CD4-positive, alpha-beta T cell treated with Interleukin-10 for 1 hour (primary cell): ENCODE measurements around the gene PRPF38B.
"Not testable (repeated sequence)": the region's sequence is repeated elsewhere in the genome, so short reads cannot be mapped to it uniquely, and the experiment has no call there.

Experiments
- DNase-seq: peaks from one replicate; pipeline ENCODE4 v3.0.0-alpha.2; 2020

Gene PRPF38B, protein sequence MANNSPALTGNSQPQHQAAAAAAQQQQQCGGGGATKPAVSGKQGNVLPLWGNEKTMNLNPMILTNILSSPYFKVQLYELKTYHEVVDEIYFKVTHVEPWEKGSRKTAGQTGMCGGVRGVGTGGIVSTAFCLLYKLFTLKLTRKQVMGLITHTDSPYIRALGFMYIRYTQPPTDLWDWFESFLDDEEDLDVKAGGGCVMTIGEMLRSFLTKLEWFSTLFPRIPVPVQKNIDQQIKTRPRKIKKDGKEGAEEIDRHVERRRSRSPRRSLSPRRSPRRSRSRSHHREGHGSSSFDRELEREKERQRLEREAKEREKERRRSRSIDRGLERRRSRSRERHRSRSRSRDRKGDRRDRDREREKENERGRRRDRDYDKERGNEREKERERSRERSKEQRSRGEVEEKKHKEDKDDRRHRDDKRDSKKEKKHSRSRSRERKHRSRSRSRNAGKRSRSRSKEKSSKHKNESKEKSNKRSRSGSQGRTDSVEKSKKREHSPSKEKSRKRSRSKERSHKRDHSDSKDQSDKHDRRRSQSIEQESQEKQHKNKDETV

DNA sequence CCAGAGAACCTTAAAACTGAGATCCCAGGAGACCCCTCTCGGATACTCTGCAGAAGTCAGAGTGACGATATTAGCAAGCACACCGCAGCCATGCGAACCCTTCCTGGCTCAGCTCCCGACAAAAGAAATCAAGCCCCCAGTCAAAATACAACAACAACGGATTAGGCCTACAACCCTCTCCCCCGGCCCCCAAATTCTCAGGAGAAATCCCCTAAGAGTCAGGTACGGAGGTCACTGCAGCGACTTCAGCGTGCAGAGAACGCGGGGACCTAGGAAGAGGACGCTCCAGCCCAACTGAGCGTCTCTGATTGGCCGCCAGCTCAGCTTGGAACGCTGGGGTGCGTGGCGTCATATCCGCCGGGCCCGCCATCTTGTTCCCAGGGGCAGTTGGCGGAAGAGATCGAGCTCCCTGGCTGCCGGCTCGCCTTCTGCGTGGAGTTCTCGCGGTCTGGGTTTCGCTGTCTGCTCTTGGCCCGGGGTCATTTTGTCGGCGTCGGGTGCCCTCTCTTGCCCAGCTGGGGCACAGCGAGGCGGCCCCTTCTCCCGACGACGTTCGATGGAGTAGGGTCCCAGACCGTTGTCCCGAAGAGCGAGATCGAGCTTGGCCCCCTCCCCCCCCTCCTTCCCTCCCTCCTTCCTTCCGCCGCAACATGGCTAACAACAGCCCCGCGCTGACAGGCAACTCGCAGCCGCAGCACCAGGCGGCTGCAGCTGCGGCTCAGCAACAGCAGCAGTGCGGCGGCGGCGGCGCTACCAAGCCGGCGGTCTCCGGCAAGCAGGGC, at the start of gene PRPF38B:
Gene PRPF38B (plus strand): TSS at position 369 of the 782 bp plus-strand sequence. CDS start 282 bp downstream, at position 651.
- DNase-seq, result peak; percentile 93

DNA sequence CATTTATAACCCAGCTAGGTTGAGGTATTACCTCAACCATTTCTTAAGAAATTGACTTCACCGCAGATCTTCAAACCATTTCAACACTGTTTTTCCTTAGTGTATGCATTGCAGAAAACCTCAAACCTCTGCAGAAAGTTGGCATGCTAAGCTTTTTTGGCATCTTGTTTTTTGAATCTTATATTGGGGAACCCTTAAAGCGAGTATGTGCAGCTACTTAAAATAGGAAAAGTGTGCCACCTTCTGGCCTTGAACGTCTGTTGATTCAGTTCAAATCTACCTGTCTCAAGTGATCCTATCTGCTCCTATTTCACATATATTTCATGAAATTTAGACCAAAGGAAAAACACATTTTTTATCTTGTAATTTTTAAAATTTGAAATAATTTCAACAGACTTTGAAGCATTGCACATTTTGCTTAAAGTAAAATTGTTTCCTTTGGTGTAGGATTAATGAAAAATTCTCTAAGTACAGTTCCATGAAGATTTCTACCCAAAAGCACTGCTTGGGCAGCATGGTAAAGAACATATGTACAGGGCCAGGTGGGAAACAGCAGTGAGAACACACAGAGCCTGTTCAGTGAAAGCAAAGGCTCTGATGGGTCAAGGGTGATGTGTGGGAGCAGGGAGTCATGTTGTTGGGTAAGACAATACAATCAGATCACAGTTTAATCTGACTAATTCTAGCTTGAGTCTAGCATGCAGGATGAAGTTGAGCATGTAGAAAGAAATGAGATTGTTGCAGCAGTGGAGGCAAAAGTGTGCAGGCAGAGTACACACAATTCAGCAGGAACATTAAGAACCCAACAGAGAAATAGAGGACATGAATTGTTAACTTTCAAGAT, 48.4 kb upstream of the PRPF38B start:
- peak; percentile 78 for DNase-seq

DNA sequence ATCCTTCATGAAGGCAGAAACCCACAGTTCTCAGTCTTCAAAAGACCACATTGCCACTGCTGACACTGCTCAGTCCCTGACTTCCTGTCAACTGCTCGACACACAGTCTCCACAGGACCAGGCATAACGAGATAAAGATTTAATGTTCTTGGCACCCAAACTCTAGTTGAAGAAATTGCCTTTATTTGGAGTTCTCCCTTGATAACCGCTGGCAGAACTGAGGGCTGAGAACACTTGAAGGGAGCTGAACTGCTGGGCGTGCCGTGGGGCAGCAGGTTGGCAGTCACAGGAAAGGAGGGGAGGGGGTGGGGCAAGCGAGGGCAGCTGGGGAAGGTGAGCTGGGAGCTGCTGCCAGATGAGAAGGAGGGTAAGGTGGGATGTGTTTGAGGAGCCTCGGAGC, 47.1 kb upstream of the PRPF38B start:
- DNase-seq, result peak; percentile 73

DNA sequence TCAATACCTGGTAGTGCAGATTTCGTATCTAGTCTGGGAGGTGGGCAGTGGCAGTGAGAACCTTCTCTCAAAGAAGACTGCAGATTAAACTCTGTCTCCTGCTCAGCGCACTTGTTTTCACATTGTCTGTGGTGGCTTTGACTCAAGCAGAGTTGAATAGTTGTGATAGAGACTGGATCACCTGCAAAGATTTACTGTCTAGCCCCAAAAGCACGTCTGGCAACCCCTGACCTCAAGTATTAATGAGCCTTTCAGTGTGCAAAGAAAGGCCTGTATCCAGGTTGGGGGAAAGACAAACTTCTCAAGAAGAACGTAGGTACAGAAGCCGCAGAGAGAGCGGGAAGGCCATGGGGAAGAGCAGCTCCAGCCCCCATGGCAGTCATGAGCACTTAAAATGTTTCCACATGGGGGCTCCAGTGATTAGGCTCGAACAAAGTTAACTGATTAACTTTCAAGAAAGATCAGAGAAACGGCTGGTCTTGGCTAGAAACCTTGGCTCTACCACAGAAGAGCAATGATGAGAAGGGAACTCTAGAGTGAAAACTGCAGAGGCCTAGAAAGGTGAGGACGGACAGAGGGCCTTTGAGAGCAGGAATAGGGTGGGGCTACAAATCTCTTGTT, 46.4 kb upstream of the PRPF38B start:
- DNase-seq, result peak; percentile 34

DNA sequence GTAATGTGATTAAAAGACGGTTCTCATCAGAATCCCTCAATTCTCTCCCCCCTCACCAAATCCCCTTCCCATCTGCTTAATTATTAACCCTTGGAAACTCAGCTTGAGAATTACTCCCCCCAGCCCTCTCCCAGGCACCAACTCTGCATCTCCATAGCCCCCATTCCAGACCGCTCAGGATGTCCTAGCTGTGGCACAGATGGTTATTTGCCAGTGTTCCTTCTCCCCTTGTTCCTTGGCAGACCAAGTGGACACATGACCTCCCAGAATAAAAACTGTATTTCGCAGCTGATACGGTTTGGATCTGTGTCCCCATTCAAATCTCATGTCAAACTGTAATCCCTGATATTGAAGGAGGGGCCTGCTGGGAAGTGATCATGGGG, 45.9 kb upstream of the PRPF38B start:
- no peak for DNase-seq

DNA sequence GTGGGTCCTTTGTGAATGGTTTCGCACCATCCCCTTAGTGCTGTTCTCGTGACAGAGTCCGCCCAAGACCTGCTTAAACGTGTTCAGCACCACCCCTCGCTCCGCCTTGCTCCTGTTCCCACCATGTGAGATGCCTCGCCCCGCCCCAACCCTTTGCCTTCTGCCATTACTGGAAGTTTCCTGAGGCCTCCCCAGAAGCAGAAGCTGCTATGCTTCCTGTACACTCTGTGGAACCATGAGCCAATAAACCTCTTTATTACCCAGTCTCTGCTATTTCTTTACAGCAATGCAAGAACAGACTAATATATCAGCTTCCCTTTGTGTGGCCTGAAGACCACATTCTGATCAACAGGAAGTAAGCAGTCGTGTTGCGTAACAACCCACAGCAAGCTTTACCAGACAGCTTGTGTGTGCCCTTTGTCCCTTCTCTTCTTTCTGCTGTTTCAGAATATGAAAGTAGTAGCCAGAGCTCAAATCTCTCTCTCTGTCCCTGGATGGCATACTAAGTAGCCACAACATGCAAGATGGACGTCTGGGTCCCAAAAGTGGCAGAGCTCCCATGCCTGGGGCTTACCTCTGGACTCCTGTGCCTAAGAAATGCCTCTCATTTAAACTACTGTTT, 45.4 kb upstream of the PRPF38B start:
- peak; percentile 92 for DNase-seq

DNA sequence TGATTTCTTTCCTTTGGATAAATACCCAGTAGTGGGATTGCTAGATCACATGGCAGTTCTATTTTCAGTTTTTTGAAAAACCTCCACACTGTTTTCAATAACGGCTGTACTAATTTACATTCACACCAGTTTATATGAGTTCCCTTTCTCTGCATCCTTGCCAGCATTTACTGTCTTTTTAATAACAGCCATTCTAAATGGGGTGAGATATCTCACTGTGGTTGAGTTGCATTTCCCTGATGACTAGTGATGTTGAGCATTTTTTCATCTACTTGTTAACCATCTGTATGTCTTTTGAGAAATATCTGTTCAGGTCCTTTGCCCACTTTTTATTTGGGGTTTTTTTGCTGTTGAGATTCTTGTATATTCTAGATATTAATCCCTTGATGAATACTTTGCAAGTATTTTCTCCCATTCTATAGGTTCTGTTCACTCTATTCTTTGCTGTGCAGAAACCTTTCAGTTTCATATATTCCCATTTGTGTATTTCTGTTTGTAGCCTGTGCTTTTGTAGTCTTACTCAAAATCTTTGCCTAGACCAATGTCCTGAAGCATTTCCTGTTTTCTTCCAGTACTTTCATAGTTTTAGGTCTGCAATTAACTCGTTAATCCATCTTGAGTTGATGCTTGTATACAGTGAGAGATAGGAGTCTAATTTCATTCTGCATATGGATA, 38.5 kb upstream of the PRPF38B start:
- DNase-seq, result peak; percentile 32

DNA sequence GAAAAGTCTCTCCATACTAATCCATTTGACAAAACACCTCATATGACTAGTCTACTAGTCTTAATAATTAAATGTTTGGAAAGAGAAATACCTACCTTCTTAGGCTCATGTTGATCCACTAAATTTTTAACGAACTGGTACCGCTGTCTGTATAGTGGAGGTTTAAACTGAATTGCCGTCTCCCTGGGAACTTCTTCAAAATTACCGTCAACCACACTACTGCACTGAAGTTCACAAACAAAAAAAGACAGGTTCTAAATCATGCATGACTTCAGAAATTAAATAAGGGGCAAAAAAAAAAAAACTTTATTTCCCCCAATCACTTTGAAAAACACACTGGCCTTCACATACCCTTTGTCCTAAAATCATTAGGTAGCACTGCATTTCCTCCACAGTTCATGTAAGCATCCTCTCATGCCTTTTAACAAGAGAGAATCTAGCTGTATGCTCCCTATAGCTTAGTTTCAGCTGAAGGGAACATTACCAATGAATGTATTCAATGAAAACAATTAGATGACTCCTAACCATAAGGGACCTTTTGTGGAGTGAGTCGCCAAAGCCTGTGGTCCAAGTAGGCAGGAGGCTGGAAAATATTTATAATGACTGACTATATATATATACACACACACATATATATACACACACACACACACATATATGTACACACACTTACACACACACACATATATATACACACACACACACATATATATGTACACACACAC, 34.6 kb upstream of the PRPF38B start:
- DNase-seq, result no peak

DNA sequence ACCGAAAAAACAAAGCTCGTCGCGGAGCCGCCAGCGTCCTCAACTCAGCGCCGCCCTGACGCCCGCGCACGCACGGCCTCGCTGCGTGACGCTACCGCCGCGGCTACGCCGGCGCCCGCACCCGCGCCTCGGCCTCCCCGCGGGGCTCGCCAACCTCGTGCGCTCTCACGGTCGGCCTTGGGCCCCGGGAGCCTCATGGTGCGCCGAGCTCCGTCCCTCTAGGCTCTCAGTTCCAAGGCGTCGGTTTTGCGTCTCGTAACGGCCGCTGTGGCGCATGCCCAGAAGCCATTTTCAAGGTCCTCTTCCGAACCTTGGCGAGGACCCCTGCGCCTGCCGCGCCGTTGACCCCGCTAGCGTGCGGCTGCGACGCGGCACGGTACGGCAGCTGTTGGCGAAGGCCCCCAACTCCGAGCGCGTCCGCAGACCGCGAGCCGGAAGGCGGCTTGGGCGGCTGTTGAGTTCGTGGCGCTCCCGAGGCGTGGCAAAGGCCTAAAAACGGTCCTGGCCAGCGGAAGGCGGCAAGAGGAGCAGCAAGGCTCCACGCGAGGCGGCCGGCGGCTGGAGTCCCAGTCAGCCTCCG, 31.0 kb upstream of the PRPF38B start, which contains the start of gene HENMT1:
Gene HENMT1 (minus strand): TSS at position 64 of the 580 bp plus-strand sequence. CDS start 1,209 bp downstream, outside the sequence.
- peak; percentile 82 for DNase-seq

DNA sequence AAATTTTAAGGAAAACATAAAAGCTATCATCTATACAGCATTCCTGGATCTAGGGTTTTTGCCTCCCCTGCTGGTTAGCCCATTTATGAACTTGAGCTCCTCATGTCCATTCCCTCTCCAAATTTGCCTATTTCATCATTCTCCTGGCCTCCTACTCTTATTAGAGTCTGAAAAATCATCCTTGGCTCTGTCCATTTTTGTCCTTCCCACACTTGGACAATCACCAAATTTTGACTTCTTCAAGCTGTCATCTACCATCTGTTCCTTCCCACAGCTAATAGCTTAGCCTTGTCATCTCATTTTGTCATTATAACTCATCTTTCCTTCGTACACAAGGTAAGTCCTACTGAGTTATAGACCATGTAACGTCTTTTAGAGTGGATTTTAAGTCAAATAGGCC, 29.0 kb upstream of the PRPF38B start:
- no peak for DNase-seq

DNA sequence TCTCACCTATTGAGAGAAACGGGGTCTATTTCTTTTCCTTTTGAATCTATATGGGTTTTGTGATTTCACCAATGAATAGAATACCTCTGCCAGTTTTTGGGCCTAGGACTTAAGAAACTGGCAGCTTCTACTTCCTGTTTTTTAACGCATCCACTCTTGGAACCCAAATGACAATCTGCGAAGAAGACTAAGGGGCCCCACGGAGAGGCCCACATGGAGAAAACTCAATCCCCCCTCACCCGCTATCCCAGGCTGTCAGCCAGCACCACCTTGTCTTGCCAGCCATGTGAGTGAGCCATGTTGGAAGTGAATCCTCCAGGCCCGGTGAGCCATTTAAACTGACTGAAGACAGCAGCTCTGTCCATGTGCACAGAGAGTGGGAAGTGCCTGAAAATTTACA, 27.6 kb upstream of the PRPF38B start:
- no peak for DNase-seq

DNA sequence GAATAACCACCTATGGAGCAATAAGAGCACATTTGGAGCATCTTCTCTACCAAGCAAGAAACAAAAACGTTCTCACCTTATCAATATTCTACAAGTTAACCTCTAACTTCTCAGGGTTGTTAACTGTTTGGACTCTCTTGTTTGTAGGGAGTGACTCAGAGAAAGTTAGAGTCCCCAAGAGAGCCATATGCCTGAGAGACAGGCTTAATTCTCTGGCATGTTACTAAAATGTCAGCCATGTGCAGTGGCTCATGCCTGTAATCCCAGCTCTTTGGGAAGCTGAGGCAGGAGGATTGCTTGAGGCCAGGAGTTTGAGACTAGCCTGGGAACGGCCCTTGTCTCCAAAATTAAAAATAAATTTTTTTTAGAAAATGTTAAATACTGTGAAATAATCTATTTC, 27.0 kb upstream of the PRPF38B start:
- no peak for DNase-seq

DNA sequence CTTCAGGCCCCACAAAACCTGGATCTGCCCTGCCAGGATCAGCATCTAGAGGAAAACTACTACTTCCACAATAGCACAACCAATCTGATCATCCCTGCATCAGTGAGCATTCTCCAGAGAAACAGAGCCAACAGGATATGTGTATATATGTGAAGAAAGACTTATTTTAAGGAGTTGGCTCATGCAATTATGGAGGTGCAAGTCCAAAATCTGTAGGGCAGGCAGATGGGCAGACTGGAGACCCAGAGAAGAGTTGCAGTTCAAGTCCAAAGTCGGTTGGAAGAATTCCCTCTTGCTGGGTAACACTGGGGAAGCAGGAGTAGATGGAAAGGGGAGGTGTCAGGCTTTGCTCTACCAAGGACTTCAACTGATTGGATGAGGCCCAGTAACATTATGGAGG, 26.3 kb upstream of the PRPF38B start:
- no peak for DNase-seq

DNA sequence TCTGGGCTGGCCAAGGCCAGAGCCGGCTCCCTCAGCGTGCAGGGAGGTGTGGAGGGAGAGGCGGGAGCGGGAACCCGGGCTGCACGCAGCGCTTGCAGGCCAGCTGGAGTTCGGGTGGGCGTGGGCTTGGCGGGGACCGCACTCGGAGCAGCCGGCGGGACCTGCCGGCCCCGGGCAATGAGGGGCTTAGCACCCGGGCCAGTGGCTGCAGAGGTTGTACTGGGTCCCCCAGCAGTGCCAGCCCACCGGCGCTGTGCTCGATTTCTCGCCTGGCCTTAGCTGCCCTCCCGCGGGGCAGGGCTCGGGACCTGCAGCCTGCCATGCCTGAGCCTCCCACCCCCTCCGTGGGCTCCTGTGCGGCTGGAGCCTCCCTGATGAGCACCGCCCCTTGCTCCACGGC, 24.7 kb upstream of the PRPF38B start:
- not testable (repeated sequence) for DNase-seq

DNA sequence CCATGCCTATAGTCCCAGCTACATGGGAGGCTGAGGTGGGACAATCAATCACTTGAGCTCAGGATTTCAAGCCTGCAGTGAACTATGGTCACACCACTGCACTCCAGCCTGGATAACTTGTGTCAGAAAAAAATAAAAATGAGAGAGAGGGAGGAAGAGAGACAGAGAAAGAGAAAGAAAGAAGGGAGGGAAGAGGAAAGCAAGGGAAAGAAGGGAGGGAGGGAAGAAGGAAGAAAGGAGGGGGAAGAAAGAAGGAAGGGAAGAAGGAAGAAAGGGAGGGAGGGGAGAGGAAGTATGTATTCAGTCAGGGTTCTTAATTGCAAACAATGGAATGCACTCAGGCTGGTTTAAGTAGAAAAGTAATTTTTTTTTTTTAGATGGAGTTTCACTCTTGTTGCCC, 23.3 kb upstream of the PRPF38B start:
- DNase-seq, result no peak

DNA sequence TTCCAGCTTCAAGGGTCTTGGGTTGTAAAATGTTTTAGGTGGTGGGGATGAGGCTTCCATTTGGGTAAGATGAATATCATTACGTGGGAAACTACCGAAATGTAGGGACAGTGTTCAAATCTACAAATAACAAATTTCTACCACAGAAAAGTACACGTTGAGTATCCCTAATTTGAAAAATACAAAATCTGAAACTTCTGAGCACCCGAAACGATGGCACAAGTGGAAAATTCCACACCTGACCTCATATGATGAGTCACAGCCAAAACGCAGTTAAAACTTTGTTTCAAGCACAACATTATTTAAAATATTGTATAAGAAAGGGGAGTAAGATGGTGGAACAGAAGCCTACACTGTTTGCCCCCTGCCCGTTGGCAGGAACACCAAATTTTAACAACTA, 22.4 kb upstream of the PRPF38B start:
- DNase-seq, result no peak

DNA sequence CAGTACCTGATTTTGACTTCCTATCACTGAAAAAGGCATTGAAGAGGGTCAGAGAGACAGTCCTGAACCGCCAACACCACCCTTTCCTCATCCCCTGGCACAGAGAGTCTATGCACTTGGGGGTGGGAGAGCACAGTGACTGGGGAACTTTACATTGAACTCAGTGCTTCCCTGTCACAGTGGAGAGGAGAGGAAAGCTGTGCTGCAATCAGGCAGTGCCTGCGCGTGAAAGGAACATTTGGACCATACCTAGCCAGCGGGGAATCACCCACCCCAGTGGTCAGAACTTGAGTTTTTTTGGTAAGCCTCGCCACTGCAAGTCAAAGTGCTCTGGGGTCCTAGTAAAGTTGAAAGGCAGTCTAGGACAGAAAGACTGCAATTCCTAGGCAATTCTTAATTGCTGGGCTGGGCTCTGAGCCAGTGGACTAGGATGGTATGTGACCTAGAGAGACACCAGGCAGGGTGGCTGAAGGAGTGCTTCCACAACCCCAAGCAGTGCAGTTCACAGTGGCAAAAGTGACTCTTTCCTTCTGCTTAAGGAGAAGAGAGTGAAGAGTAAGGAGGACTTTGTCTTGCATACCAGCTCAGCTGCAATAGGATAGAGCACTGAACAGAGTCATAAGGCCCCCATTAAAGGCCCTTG, 21.9 kb upstream of the PRPF38B start:
- no peak for DNase-seq

DNA sequence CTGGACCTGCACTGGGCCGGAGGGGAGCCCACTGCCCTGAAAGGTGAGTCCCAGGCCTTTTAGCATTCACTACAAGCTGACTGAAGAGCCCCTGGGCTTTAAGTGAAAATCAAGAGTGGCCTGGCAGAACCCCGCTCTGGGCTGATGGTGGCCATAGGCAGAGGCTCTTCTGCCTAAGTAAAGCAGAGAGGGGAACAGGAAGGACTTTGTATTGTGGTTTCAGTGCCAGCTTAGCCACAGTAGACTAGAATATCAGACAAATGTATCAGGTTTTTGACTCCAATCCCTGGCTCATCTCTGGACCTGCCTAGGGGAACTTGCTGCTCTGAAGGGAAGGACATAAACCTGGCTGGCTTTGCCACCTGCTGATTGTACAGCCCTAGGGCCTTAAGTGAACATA, 21.0 kb upstream of the PRPF38B start:
- no peak for DNase-seq

DNA sequence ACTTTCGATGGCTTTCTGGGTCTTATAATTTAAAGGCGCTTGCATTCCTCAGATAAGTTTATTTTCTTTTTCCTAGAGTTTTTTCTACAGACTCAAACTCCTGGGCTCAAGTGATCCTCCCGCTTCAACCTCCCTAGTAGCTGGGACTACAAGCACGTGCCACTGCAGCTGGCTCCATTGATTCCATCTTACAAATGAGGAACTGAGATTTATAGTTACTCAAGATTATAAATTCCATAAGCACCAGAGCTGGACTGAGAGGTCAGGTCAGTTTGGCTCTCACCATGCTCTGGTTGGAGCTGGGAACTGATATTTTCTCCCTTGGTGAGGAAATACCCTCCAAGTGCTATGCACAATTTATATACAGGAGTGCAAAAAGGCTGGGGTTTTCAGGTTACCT, 13.4 kb upstream of the PRPF38B start:
- no peak for DNase-seq
